A673 (cell line): Measurements from ENCODE around the gene ST6GALNAC4. TPM values are rescaled to one million over a fixed set of nuclear protein-coding genes. Genes with fewer than 3 reads are reported as not detected.

ENCODE experiments used
- BruUV-seq: library from RNA; stranded (reverse); fragments of 400-500 nt; replicated peaks from 2 replicates; lab custom pipeline; 2021; lab: Mats Ljungman, UMichigan
- CTCF ChIA-PET: fragments of 300-600 bp; sonication (Branson Sonifier 250); formaldehyde crosslinking; loops from one replicate; lab custom pipeline; 2022; ENCODE audit warnings: antibody characterized with exemption; lab: Charles Lee
- POLR2A ChIA-PET: fragments of 300-600 bp; sonication (Branson Sonifier 250); formaldehyde crosslinking; loops from one replicate; lab custom pipeline; 2022; ENCODE audit warnings: antibody characterized with exemption; ENCODE audit not compliant: low non-redundant PET; lab: Charles Lee
- DNase-seq: peaks from one replicate; pipeline ENCODE4 v3.0.0-alpha.2; 2015; ENCODE audit warnings: low spot score
- H3K27ac ChIP-seq: fragments of 200-600 bp; sonication (generic); 2 replicates; pipeline ENCODE4 v1.5.1; 2016; ENCODE audit warnings: mixed run types, low read depth, mild to moderate bottlenecking, mixed read lengths, antibody characterized with exemption, low read length; ENCODE audit not compliant: poor library complexity, severe bottlenecking
- H3K27me3 ChIP-seq: fragments of 200-600 bp; sonication (generic); replicated peaks from 2 replicates; pipeline ENCODE4 v1.6.1; 2017; ENCODE audit warnings: mixed run types, low read depth, mild to moderate bottlenecking, mixed read lengths, antibody characterized with exemption, low read length; ENCODE audit not compliant: insufficient read depth, poor library complexity
- H3K36me3 ChIP-seq: fragments of 200-600 bp; sonication (generic); 2 replicates; pipeline ENCODE4 v1.6.1; 2016; ENCODE audit warnings: mixed run types, mild to moderate bottlenecking, mixed read lengths, antibody characterized with exemption, low read length; ENCODE audit not compliant: insufficient read depth, poor library complexity, severe bottlenecking
- H3K4me1 ChIP-seq: fragments of 200-600 bp; sonication (generic); 2 replicates; pipeline ENCODE4 v1.6.1; 2017; ENCODE audit warnings: mixed run types, mild to moderate bottlenecking, mixed read lengths, antibody characterized with exemption, low read length; ENCODE audit not compliant: insufficient read depth, poor library complexity, severe bottlenecking
- H3K4me3 ChIP-seq: fragments of 200-600 bp; sonication (generic); 2 replicates; pipeline ENCODE4 v1.5.1; 2016; ENCODE audit warnings: low read depth, mixed run types, mild to moderate bottlenecking, mixed read lengths, low read length; ENCODE audit not compliant: poor library complexity, severe bottlenecking
- H3K9me3 ChIP-seq: fragments of 200-600 bp; sonication (generic); 2 replicates; pipeline ENCODE4 v1.6.1; 2016; ENCODE audit warnings: mixed run types, low read depth, mild to moderate bottlenecking, mixed read lengths, antibody characterized with exemption, low read length; ENCODE audit not compliant: poor library complexity, severe bottlenecking
- CTCF ChIP-seq: fragments of 300-800, 200-600 bp; sonication (generic); conservative IDR thresholded peaks from 2 replicates; pipeline ENCODE4 v1.5.1; 2017; ENCODE audit warnings: low read depth, mild to moderate bottlenecking, antibody characterized with exemption, low read length, moderate library complexity, mixed read lengths
- EZH2 ChIP-seq: fragments of 200-600 bp; sonication (generic); IDR thresholded peaks from 2 replicates; pipeline ENCODE4 v1.6.1; 2017; ENCODE audit warnings: borderline replicate concordance, low read depth, mild to moderate bottlenecking, mixed read lengths, antibody characterized with exemption, low read length; ENCODE audit not compliant: poor library complexity, severe bottlenecking
- intact Hi-C: fragments of 100-400 bp; cut with micrococcal nuclease; formaldehyde crosslinking; loops from one replicate; pipeline ENCODE4 v1.10.0; 2022; ENCODE audit not compliant: unreplicated experiment
- total RNA-seq: library from RNA; stranded (reverse); gene quantifications from 2 replicates; pipeline ENCODE4 v1.2.3, GENCODE V29; 2021

ST6GALNAC4 gene
- total RNA-seq, 1 experiment from 2014 or later: 11.8 TPM

- POLR2A ChIA-PET: no interaction called here
- TF ChIP-seq EZH2: no peak
- TF ChIP-seq CTCF: no peak
- no peak for DNase-seq
- Histone ChIP-seq H3K27me3 (no peaks in the 10 kb centered on the region), H3K4me3 (no peak overlapping the region), H3K9me3 (no peaks in the 10 kb centered on the region), H3K36me3 (no peaks in the 10 kb centered on the region), H3K27ac (no peak overlapping the region), H3K4me1 (no peaks in the 10 kb centered on the region)
- intact Hi-C loops: no loop called here
- no TSS peak for BruUV-seq
- CTCF ChIA-PET: no interaction called here
These were observed 8.2 kb downstream of the ST6GALNAC4 start for GRCh38 chr9:127908660-127908926.

- ChIA-PET POLR2A (no interaction called here), CTCF (no interaction called here)
- H3K27ac ChIP-seq: no peak overlapping the region
- H3K36me3 ChIP-seq: no peaks in the 10 kb centered on the region
- BruUV-seq: no TSS peak
- H3K4me1 ChIP-seq: no peaks in the 10 kb centered on the region
- H3K27me3 ChIP-seq: no peaks in the 10 kb centered on the region
- no peak overlapping the region for H3K4me3 ChIP-seq
- H3K9me3 ChIP-seq: no peaks in the 10 kb centered on the region
- intact Hi-C loops: no loop called here
- TF ChIP-seq EZH2: no peak
- TF ChIP-seq CTCF: no peak
- DNase-seq: no peak
These were observed 8.8 kb downstream of the ST6GALNAC4 start for GRCh38 chr9:127907867-127908659.

GRCh38 chr9:127905788-127906191 is 11.1 kb downstream of the ST6GALNAC4 start:
- CTCF ChIA-PET: no interaction called here
- no peak overlapping the region for H3K27ac ChIP-seq

More at GRCh38 chr9:127905788-127906191, 11.1 kb downstream of the ST6GALNAC4 start:
- intact Hi-C loops: no loop called here
- Histone ChIP-seq H3K36me3 (no peaks in the 10 kb centered on the region), H3K9me3 (no peaks in the 10 kb centered on the region), H3K4me1 (no peaks in the 10 kb centered on the region), H3K4me3 (no peak overlapping the region), H3K27me3 (no peaks in the 10 kb centered on the region)
- no peak for DNase-seq
- no TSS peak for BruUV-seq
- TF ChIP-seq CTCF: no peak
- POLR2A ChIA-PET: no interaction called here
